Measurements from ENCODE around the gene NF2. TPM values are rescaled to one million over a fixed set of nuclear protein-coding genes. Genes with fewer than 3 reads are reported as not detected.

Gene NF2
- total and polyA plus RNA-seq, 2 experiments from 2014 or later = 14.4 to 54.5 TPM

DNA sequence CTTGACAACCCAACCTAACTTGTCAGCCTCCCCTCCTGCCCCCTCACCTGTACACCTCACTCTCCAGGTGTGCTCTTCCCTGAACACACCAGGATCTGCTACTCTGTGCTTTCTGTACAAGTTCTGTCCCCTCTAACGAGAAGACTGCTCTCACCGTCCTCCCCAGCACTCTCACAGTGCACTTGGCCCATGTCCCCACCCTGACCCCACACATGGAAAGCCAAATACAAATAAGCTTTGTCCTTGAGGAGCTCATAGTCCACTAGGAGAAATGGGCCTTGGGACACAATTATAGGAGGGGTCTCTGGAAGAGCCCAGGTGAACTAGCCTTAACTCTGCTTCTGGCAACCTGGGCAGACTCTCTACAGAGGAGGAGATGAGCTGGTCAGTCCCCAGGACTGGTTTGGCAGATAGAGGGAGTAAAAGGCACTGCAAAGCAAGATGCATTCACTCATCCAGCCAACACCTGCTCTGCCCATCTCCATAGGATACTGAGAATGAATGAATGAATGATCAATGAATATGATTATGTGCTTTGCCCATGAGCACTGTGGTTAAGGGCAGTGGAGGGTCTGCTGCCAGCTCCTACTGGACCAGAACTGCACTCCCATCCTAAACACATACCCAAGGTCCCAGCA, 32.4 kb upstream of the NF2 start (continued):
- TF ChIP-seq, protein P1, sequence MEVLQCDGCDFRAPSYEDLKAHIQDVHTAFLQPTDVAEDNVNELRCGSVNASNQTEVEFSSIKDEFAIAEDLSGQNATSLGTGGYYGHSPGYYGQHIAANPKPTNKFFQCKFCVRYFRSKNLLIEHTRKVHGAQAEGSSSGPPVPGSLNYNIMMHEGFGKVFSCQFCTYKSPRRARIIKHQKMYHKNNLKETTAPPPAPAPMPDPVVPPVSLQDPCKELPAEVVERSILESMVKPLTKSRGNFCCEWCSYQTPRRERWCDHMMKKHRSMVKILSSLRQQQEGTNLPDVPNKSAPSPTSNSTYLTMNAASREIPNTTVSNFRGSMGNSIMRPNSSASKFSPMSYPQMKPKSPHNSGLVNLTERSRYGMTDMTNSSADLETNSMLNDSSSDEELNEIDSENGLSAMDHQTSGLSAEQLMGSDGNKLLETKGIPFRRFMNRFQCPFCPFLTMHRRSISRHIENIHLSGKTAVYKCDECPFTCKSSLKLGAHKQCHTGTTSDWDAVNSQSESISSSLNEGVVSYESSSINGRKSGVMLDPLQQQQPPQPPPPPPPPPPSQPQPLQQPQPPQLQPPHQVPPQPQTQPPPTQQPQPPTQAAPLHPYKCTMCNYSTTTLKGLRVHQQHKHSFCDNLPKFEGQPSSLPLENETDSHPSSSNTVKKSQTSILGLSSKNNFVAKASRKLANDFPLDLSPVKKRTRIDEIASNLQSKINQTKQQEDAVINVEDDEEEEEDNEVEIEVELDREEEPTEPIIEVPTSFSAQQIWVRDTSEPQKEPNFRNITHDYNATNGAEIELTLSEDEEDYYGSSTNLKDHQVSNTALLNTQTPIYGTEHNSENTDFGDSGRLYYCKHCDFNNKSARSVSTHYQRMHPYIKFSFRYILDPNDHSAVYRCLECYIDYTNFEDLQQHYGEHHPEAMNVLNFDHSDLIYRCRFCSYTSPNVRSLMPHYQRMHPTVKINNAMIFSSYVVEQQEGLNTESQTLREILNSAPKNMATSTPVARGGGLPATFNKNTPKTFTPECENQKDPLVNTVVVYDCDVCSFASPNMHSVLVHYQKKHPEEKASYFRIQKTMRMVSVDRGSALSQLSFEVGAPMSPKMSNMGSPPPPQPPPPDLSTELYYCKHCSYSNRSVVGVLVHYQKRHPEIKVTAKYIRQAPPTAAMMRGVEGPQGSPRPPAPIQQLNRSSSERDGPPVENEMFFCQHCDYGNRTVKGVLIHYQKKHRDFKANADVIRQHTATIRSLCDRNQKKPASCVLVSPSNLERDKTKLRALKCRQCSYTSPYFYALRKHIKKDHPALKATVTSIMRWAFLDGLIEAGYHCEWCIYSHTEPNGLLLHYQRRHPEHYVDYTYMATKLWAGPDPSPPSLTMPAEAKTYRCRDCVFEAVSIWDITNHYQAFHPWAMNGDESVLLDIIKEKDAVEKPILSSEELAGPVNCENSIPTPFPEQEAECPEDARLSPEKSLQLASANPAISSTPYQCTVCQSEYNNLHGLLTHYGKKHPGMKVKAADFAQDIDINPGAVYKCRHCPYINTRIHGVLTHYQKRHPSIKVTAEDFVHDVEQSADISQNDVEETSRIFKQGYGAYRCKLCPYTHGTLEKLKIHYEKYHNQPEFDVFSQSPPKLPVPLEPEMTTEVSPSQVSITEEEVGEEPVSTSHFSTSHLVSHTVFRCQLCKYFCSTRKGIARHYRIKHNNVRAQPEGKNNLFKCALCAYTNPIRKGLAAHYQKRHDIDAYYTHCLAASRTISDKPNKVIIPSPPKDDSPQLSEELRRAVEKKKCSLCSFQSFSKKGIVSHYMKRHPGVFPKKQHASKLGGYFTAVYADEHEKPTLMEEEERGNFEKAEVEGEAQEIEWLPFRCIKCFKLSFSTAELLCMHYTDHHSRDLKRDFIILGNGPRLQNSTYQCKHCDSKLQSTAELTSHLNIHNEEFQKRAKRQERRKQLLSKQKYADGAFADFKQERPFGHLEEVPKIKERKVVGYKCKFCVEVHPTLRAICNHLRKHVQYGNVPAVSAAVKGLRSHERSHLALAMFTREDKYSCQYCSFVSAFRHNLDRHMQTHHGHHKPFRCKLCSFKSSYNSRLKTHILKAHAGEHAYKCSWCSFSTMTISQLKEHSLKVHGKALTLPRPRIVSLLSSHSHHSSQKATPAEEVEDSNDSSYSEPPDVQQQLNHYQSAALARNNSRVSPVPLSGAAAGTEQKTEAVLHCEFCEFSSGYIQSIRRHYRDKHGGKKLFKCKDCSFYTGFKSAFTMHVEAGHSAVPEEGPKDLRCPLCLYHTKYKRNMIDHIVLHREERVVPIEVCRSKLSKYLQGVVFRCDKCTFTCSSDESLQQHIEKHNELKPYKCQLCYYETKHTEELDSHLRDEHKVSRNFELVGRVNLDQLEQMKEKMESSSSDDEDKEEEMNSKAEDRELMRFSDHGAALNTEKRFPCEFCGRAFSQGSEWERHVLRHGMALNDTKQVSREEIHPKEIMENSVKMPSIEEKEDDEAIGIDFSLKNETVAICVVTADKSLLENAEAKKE (CRISPR knock-in tag; IDR thresholded peaks at IDR 0.05) = no peak
- TF ChIP-seq EZH2phosphoT487 (IDR thresholded peaks at IDR 0.05; ENCODE audit: unreplicated experiment) (no peak), EZH2 (IDR thresholded peaks at IDR 0.05; ENCODE audit: low read depth, unreplicated experiment) (no peak), CREB1 (CRISPR knock-in tag; IDR thresholded peaks at IDR 0.05; ENCODE audit: low read depth) (no peak), ZNF114 (CRISPR knock-in tag; IDR thresholded peaks at IDR 0.05) (no peak)
- TF ChIP-seq, protein P2, sequence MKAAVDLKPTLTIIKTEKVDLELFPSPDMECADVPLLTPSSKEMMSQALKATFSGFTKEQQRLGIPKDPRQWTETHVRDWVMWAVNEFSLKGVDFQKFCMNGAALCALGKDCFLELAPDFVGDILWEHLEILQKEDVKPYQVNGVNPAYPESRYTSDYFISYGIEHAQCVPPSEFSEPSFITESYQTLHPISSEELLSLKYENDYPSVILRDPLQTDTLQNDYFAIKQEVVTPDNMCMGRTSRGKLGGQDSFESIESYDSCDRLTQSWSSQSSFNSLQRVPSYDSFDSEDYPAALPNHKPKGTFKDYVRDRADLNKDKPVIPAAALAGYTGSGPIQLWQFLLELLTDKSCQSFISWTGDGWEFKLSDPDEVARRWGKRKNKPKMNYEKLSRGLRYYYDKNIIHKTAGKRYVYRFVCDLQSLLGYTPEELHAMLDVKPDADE (IDR thresholded peaks at IDR 0.05) = no peak

DNA sequence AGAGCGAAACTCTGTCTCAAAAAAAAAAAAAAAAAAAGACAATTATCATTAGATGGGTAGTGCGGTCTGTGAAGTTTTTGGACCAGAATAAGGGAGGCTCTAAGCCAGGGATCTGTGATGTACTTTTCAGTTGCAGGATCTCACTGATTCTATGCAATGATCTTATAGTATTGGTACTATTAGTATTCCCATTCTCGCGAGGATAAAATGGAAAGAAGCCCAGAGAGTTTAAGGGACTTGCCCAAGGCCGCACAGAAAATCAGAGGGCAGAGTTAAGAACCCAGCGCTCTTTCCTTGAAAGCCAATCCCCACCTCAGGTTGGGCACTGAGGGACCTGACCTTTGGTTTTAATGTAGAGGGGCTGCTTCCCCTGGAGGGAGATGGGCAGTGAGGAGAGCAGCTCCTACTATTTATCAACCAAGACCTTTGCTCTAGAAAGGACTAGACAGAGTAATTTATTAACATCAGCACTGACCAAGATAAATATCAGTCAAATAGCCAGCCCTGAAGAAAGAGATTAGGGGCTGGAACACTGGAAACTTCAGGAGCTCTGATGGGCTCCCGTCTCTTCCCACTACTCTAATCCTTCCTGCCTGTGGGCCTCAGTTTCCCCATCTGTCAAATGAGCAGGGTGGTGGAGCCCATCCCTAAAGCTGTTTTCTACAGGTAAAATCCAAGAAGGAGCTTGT, 28.5 kb upstream of the NF2 start:
- H3F3A ChIP-seq (replicated peaks; ENCODE audit: low read depth) = 0 out of 2 replicates have a peak, but pooled peaks cover 4% of the 10 kb centered on the region
- TF ChIP-seq, protein P3, sequence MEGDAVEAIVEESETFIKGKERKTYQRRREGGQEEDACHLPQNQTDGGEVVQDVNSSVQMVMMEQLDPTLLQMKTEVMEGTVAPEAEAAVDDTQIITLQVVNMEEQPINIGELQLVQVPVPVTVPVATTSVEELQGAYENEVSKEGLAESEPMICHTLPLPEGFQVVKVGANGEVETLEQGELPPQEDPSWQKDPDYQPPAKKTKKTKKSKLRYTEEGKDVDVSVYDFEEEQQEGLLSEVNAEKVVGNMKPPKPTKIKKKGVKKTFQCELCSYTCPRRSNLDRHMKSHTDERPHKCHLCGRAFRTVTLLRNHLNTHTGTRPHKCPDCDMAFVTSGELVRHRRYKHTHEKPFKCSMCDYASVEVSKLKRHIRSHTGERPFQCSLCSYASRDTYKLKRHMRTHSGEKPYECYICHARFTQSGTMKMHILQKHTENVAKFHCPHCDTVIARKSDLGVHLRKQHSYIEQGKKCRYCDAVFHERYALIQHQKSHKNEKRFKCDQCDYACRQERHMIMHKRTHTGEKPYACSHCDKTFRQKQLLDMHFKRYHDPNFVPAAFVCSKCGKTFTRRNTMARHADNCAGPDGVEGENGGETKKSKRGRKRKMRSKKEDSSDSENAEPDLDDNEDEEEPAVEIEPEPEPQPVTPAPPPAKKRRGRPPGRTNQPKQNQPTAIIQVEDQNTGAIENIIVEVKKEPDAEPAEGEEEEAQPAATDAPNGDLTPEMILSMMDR (conservative IDR thresholded peaks at IDR 0.05; ENCODE audit: low read depth in 2 of 2) = no peak
- TF ChIP-seq EZH2phosphoT487 (IDR thresholded peaks at IDR 0.05; ENCODE audit: unreplicated experiment) (no peak), STAT1 (IDR thresholded peaks at IDR 0.05; ENCODE audit: unreplicated experiment) (no peak), NANOG (IDR thresholded peaks at IDR 0.05; ENCODE audit: borderline replicate concordance) (no peak), CREB1 (CRISPR knock-in tag; IDR thresholded peaks at IDR 0.05; ENCODE audit: low read depth) (no peak), ZNF331 (CRISPR knock-in tag; IDR thresholded peaks at IDR 0.05; ENCODE audit: low read depth) (no peak)
- TF ChIP-seq, protein P4, sequence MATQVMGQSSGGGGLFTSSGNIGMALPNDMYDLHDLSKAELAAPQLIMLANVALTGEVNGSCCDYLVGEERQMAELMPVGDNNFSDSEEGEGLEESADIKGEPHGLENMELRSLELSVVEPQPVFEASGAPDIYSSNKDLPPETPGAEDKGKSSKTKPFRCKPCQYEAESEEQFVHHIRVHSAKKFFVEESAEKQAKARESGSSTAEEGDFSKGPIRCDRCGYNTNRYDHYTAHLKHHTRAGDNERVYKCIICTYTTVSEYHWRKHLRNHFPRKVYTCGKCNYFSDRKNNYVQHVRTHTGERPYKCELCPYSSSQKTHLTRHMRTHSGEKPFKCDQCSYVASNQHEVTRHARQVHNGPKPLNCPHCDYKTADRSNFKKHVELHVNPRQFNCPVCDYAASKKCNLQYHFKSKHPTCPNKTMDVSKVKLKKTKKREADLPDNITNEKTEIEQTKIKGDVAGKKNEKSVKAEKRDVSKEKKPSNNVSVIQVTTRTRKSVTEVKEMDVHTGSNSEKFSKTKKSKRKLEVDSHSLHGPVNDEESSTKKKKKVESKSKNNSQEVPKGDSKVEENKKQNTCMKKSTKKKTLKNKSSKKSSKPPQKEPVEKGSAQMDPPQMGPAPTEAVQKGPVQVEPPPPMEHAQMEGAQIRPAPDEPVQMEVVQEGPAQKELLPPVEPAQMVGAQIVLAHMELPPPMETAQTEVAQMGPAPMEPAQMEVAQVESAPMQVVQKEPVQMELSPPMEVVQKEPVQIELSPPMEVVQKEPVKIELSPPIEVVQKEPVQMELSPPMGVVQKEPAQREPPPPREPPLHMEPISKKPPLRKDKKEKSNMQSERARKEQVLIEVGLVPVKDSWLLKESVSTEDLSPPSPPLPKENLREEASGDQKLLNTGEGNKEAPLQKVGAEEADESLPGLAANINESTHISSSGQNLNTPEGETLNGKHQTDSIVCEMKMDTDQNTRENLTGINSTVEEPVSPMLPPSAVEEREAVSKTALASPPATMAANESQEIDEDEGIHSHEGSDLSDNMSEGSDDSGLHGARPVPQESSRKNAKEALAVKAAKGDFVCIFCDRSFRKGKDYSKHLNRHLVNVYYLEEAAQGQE (IDR thresholded peaks at IDR 0.05; ENCODE audit: unreplicated experiment) = no peak

More for the DNA sequence above, 28.5 kb upstream of the NF2 start:
- Histone ChIP-seq H3K79me2 (replicated peaks; ENCODE audit: insufficient read depth) (peaks cover 12% of the 10 kb centered on the region), H3K9me2 (ENCODE audit: insufficient read depth) (no peaks in the 10 kb centered on the region), H3K4me3 (no peak overlapping the region), H3K27ac (ENCODE audit: low read depth) (no peak overlapping the region), H3K4me2 (no peak overlapping the region), H4K20me1 (replicated peaks; ENCODE audit: insufficient read depth) (no peaks in the 10 kb centered on the region; the same call in none of the 2 replicates), H2AFZ (no peak overlapping the region), H3K4me1 (ENCODE audit: insufficient read depth) (peaks cover 6% of the 10 kb centered on the region), H3K36me3 (ENCODE audit: insufficient read depth) (0 out of 2 replicates have a peak, but pooled peaks cover under 1% of the 10 kb centered on the region), H3K27me3 (ENCODE audit: insufficient read depth) (no peaks in the 10 kb centered on the region)
- no peak overlapping the region for H3K27ac Mint-ChIP-seq
- no peaks in the 10 kb centered on the region for H3K9me3 Mint-ChIP-seq
- ATAC-seq (no peak), DNase-seq (ENCODE audit: low spot score) (no peak)
- peaks cover 5% of the 10 kb centered on the region for H3K4me1 Mint-ChIP-seq
- peaks cover 8% of the 10 kb centered on the region for H3K27me3 Mint-ChIP-seq (ENCODE audit: insufficient read depth, low read depth, poor library complexity)
- no peak overlapping the region for H3K4me3 Mint-ChIP-seq
- H3K36me3 Mint-ChIP-seq (ENCODE audit: low read depth) = peaks cover 40% of the 10 kb centered on the region
